Ammon's horn (tissue), 1 donor: Measurements from ENCODE around the gene NUP62.
A peak's percentile ranks its signal among the peaks of the same experiment; 100 is the strongest.

ENCODE experiments used
- DNase-seq: peaks from one replicate; pipeline ENCODE4 v3.0.0-alpha.2; 2016; ENCODE audit warnings: low spot score

The NUP62 gene

GRCh38 chr19:49896863-49897621, 32.3 kb downstream of the NUP62 start, which contains the start of gene IL4I1:
TSS of gene IL4I1 (minus strand) at chr19:49896887. CDS start at chr19:49896160, 727 bp downstream.
- peak; percentile 48 for DNase-seq

- DNase-seq = no peak
Measured at GRCh38 chr19:49895566-49896297, 33.6 kb downstream of the NUP62 start.

DNA sequence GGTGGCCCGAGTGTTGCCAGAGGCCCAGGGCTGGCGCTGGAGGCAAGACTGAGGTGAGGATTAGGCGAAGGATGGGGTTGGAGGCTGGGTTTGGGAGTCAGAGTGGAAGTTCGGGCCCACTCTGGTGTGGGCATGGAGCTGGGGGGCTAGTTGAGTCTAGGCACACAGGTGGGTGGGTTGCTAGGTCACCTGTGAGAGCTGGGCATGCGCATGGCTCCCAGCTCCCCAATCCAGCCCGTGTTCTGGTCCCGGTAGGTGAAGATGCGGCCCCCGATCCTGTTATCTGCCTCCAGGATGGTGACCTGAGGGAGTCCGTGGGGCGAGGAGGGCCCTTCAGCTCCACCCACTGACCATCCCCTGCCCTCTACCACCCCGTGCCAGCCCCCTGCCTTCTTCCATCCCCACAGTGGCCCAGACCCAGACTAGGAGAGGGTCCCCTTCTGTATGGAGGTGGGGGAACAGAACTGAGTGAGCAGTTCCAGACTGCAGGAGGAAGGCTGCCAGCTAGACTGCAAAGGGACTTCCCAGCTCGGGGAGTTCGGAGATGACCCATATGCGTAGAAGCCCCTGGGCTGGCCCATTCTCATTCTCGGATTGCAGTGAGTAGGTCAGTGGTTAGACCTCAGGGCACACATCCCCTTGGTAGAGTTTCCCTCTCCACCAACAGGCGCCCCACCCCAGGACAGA, 34.3 kb downstream of the NUP62 start:
- DNase-seq = no peak

- DNase-seq = no peak
Measured at GRCh38 chr19:49894011-49894664, 35.2 kb downstream of the NUP62 start.

DNA sequence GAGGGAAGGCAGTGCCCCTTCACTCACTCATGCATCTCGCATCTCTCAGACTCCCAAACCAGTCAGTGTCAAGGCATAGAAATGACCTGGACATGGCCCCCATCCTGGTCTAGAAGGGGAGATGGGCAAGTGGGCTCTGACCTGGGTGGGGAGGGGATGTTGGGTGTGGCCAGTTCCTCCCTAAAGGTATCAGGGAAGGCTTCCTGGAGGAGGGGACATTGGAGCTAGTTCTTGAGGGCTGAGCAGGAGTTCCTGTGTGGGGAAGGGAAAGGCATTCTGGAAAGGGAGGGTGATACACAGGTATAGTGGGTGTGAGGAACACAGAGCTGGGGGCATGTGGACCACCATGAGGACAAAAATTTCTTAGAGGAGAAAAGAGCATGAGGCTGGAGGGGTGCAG, 36.6 kb downstream of the NUP62 start:
- no peak for DNase-seq

DNA sequence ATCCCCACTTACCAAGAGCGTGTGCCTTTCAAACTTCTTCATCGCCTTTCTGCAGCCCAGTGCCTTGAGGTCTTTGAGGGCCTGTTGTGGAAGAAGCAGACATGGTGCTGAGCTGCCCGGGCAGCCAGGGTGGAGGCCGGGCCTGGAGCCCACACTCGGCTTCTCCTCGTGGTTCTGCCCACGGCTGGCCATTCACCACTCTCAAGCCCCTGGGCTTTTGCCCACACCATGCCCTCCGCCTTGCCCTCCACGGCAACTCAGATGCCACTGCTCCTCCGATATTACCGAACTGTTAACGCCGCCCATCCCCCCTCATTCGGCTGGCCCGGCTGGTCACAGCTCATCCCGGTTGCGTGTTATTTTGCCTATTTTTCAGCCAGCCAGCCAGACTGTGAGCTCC, 37.9 kb downstream of the NUP62 start:
- no peak for DNase-seq

- DNase-seq = no peak
Measured at GRCh38 chr19:49890349-49891311, 38.7 kb downstream of the NUP62 start.

DNA sequence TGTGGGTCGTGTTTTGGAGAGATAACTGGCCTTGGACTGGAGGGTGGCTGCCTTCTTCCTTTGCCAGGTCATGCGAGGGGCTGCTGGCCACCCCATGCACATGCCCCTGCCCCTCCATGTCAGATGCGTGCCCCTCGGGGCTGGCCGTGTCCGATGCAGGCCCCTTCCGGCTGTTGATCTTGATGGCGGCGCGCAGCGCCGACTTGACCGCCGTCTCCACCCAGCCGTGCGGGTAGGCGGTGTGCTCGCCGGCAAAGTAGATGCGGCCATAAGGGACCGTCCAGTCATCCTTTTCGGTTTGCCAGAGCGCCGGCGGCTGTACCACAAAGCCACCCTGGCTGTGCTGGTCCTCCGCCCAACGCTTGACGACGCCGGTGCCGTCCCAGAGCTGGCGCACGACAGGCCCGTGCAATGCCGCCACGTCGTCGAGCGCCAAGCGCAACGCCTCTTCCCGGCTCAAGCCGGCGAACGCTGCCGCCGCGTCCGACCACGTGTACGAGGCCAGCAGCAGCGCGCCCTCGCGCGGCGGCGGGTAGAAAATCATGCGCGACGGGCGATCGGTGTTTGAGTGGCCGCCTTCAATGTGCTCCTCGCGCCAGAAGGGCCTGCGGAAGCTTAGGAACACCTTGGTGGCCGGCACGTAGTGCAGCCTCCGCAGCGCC, 39.5 kb downstream of the NUP62 start:
- DNase-seq = peak; percentile 72

GRCh38 chr19:49889038-49889686, 40.1 kb downstream of the NUP62 start:
- DNase-seq = no peak

- DNase-seq = no peak
Measured at GRCh38 chr19:49888510-49888824, 40.8 kb downstream of the NUP62 start.

DNA sequence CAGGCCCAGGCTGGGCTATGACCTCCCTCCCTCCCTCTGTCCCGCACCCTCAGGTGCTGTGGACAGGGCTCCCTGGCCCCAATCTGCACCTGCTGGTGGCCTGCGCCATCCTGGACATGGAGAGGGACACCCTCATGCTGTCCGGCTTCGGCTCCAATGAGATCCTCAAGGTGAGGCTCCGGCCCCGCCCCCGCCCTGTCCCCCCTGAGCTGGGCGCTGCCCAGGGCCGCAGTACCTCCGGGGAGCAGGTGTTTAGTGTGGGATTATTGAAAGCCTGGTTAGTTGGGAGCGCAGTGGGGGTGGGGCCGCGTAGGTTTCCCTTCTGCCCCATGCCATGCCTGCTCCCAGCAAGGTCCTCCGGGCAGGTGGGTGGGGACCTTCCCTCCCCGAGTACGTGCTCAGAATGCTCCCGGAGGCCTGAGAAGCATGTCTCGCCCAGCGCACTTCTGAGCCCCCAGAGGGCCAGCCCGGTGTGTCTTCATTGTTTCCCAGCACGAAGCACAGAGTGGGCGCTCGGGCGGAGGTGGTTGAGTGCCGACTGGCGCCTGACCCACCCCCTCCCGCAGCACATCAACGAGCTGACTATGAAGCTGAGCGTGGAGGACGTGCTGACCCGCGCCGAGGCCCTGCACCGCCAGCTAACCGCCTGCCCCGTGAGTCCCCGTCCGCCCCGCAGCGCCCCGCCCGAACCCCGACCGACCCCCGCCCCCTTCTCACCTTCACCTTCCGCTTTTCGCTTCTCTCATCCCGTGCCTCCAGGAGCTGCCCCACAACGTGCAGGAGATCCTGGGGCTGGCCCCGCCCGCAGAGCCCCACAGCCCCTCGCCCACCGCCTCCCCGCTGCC, 41.4 kb downstream of the NUP62 start:
- no peak for DNase-seq

DNA sequence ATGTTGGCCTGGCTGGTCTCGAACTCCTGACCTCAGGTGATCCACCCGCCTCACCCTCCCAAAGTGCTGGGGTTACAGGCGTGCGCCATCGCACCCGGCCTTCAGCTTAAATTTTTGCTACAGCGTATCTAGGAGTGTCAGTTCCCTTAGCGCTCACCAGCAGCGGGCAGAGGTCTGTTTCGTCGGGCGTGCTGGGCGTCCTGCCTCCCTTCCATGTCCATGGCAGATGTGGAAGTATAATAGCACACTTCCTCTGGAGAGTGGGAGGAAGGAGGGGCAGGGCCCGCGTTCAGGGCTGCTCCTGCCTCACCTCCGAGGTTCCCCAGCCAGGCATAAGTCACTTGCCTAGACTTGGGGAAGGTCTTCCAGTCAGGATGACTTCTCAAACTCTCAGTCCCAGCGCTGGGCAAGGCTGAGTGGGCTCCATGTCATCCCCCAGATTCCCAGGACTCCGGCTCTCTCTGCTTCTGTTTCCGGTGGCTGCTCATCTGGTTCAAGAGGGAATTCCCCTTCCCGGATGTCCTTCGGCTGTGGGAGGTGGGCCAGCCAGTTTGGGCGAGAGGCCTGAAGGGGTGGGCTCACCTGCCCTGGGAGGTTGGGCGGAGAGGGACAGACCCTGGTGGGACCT, 42.2 kb downstream of the NUP62 start:
- DNase-seq = no peak

DNA sequence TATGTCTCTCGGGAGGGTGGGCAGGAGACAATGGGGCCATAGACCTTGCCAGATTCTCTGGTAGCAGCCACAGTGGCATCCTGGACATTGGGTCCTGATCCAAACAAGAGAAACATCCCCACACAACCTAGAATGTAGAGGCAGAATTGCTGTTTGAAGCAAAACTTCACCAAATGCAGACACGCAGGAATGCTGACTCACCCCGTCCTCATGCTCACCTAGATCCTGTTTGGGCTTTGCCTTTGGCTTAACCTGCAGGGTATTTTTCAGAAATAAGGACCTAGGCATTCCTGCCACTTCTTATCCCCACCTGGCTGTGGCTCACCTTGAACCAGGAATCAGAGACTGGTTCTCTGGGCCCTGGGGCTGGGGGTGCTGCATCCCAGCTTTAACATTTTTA, 44.5 kb downstream of the NUP62 start:
- DNase-seq = no peak

DNA sequence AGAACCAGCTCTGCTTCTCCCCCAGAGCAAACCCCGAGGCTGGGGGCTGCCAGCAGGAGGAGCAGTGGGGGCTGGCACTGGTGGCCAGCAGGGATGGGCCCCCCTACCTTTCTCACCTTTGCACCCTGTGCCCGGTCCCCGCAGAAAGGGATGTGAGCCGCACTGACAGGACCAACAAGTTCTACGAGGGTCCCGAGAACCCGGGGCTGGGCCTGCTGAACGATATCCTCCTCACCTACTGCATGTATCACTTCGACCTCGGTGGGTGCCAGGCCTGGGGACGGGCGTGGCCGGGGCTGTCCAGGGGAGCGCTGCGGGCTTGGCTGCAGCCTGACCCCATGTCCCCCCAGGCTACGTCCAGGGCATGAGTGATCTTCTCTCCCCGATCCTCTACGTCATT, 45.2 kb downstream of the NUP62 start:
- no peak for DNase-seq

DNA sequence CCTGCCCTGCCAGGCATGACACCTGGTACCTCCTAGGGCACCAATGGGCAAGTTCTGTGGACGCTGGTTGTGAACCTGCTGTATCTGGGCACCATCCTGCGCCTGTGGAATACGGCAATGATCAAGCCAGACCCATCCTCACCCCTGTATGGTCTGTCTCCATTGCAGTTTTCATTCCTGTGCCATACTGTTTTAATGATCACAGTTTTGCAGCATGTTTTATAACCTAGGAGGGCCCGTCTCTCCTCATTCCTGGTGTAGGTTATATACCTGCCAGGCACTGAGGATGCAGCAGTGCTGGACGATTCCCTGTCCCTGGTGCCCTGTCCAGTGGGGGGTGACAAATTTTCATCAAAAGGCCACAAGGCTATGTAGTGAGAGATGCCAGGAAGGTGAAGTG, 46.2 kb downstream of the NUP62 start:
- no peak for DNase-seq

DNA sequence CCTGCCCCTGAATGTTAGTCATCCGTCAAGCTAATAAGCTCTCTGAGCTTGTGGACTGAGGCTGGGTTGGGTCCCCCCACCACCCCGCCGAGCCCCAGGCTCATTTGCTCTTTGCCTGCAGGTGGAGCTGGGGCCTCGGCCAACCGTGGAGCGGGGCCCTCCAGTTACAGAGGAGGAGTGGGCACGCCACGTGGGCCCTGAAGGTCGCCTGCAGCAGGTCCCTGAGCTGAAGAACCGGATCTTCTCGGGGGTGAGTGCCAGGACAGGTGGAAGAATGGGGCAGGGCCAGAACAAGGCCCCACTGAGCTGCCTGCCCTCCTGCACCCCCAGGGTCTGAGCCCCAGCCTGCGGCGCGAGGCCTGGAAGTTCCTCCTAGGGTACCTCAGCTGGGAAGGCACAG, 46.7 kb downstream of the NUP62 start:
- DNase-seq = no peak

DNA sequence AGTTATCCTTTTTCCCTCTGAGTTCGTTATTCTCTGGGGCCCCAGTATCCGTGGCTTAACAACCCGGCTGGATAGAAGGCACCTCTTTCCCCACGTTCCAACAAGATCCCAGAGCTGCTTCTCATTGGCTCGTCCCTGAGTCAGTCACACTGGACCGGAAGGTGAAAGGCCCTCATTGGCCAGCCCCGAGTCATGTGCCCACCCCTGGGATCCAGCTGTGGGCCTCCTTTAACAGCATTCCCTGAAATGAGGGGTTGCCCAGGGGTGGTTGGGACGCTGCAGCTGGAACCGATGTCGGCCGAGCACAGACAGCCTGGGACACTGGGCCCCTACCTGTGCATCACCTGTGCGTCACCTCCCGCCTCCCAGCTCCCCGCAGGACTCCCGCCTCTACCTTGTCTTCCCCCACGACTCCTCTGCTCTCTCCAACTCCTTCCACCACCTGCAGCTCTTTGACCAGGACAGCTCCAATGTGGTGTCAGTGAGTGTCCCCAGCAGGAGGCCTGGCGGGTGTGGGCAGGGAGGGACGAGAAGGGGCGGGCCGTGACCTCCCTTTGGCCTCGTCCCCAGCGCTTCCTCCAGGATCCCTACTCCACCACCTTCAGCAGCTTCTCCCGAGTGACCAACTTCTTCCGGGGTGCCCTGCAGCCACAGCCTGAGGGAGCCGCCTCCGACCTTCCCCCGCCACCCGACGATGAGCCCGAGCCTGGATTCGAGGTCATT, 47.5 kb downstream of the NUP62 start:
- no peak for DNase-seq

GRCh38 chr19:49881186-49881585, 48.1 kb downstream of the NUP62 start:
- no peak for DNase-seq
